Stimulated activated CD4-positive, alpha-beta T cell treated with anti-CD3 and anti-CD28 coated beads, Interleukin-4, amount 100 ng/mL, for 4 hours (primary cell): Measurements from ENCODE around the gene MTHFD2.

ENCODE experiments used
- DNase-seq, 2 experiments: peaks; one replicate each; pipeline ENCODE4 v3.0.0-alpha.2; 2020

Gene MTHFD2

DNA sequence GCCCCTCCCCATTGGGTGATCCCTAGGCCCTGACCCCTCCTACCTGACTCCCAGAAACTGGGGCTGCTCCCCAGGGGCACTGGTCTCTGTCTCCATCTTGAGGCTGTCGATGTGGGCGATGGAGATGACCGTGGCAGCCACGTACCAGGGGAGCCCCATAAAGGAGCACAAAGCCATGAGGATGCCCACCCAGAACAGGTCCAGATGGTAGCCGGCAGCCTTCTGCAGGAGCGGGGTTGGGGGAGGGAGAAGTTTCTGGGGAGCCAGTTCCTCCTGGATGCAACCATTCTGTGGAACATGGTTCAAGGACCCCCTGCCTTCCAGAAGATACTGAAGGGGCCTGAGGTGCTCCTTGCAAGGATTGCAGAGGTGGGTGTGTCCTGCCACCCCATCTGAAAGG, 34.0 kb downstream of the MTHFD2 start:
- no peak for DNase-seq

DNA sequence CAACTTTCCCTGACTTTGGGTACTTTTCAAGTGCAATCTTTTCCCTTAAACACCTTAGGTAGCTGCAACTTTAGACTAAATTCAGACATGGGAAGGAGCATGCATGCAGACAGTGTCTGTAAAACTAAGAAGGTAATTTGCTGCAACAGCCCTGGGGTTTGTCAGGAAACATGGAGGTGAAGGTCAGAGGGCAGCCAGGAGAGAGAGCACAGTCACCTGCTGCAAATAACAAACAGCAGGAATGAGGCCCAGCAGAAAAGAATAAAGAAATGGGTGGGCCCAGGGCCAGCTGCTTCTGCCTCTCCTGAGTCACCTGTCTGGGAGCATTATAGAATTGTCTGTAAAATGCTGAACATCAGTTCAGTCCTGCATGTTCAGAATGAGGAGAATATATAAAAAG, 35.2 kb downstream of the MTHFD2 start:
- no peak for DNase-seq

- no peak for DNase-seq
Measured at GRCh38 chr2:74235041-74235440, 36.6 kb downstream of the MTHFD2 start.

- DNase-seq: no peak
Measured at GRCh38 chr2:74238879-74239278, 40.5 kb downstream of the MTHFD2 start.

DNA sequence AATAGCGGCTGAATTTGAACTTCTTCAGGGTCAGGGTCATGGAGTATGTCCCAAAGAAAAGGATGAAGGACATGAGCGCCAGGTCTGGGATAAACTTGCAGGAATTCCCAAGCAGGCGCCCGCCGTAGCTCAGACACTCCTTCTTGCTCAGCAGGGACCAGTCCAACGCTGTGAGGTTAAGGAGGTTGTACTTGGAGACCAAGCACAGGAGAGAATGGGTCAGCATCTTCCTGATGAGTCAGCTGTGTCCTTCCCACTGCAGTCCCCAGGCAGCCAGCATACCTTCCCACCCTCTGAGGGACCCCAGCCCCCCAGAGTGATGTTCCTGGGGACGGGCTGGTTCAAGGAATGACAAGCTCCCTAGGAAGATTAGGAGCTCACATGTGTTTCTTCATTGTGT, 40.9 kb downstream of the MTHFD2 start:
- no peak for DNase-seq

GRCh38 chr2:74242354-74243071, 44.1 kb downstream of the MTHFD2 start:
- no peak for DNase-seq

DNA sequence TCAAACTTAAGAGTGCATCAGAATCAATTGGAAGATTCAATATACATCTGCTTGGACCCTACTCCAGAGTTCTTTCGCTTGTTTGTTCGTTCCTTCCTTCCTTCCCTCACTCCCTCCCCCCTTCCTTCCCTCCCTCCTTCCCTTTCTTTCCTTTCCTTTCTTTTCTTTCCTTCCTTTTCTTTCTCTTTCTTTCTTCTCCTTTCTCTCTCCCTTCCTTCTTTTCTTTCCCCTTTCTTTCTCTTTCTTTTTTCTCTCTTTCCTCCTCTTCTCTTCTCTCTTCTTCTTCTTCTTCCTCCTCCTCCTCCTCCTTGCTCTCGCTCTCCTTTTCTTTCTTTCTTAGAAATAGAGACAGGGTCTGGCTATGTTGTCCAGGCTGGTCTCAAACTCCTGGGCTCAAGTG, 45.9 kb downstream of the MTHFD2 start:
- no peak for DNase-seq

- no peak for DNase-seq
Measured at GRCh38 chr2:74246496-74247195, 48.2 kb downstream of the MTHFD2 start.

- DNase-seq: no peak
Measured at GRCh38 chr2:74249406-74250122, 51.1 kb downstream of the MTHFD2 start.

DNA sequence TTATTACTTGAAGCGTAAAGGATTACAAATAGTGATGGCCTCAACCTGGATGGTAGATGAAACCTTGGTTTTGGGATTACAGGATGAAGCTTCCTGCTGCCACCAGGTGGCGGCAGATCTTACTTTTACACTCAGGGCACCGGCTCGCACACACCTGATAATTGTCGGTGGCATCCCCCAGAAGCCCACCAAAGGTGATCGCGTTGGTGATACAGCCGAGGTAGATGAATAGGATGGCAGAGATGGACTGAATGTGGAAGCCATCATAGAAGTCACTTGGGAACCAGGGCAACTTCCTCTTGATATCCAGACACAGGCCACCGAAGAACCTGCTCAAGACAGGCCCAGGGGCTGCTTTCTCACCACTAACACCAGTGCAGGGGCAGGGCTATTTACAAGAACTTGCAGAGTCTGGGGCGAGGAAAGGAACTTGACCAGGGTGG, 51.8 kb downstream of the MTHFD2 start:
- peak; percentile 35 to 55 for DNase-seq

- no peak for DNase-seq
Measured at GRCh38 chr2:74252036-74252435, 53.6 kb downstream of the MTHFD2 start.

DNA sequence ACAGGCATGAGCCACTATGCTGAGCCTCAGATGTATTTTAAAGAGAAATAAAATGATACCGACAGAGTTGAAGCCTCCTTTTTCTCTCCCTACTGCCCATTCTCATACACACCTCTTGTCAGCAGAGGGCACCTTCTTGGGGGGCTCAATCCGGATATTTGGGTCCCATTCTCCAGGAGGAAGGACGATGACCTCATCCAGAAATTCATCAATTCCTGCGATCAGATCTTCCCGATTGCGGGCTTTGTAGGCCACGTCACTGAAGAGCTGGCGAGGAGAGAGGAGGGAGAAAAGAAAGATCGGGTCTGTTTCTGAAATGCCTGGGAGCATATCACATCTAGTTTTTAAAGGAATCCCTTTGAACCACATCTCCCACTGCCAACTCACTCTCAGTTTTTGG, 54.4 kb downstream of the MTHFD2 start:
- no peak for DNase-seq

GRCh38 chr2:74253306-74253970, 55.0 kb downstream of the MTHFD2 start:
- DNase-seq: no peak

- no peak for DNase-seq
Measured at GRCh38 chr2:74253971-74254310, 55.5 kb downstream of the MTHFD2 start.

GRCh38 chr2:74255660-74256213, 57.3 kb downstream of the MTHFD2 start:
- DNase-seq: no peak

GRCh38 chr2:74259191-74259590, 60.8 kb downstream of the MTHFD2 start:
- DNase-seq: no peak

- DNase-seq: no peak
Measured at GRCh38 chr2:74259733-74260132, 61.3 kb downstream of the MTHFD2 start.

DNA sequence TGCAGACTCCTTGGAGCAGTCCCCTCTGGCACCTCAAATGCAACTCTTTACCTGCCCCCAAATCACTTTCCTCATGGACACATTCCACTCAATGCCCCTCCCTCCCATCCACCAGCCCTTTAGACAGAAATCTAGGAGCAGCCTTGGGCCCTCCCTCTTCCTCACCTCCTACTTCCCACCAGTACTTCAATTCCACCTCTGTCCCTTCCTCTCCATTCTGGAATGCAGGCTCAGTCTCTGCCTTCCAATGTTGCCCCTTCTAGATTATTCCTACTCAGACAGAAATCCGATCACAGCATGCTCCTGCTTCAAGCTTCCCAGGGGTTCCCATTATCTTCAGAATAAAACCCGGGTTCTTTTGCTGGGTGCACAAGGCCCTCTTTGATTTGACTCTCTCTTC, 62.1 kb downstream of the MTHFD2 start:
- DNase-seq: no peak

GRCh38 chr2:74261204-74261864, 62.9 kb downstream of the MTHFD2 start:
- no peak for DNase-seq

DNA sequence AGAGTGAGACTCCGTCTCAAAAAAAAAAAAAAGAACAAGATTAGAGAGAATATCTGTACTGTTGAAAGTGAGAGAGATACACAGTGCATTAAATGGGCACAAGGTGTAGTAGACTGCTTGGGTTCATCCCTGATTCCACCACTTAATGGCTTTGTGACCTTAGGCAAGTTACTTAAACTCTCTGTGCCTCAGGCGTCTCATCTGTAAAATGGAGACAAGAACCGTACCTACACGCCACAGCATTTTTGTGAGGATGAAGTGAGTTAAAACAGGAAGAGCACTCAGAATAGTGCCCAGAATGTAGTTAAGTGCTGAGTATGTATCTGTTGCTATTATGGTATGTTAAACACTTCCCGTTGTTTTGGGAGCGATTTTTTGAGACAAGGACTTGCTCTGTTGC, 64.3 kb downstream of the MTHFD2 start:
- no peak for DNase-seq

- DNase-seq: no peak
Measured at GRCh38 chr2:74264281-74264680, 65.9 kb downstream of the MTHFD2 start.

GRCh38 chr2:74267068-74267467, 68.7 kb downstream of the MTHFD2 start:
- peak; percentile 10 to 49 for DNase-seq
